ENCODE measurements around the gene FOXF1.

FOXF1 gene

GRCh38 chr16:86558355-86559193, 48.2 kb downstream of the FOXF1 start:
- Histone ChIP-seq H3K27me3 (peaks cover 75% of the 10 kb centered on the region), H3K36me3 (no peaks in the 10 kb centered on the region), H3K4me3 (ENCODE audit: low read depth in 1 of 2, low read length in 1 of 2) (no peak overlapping the region), H3K4me1 (ENCODE audit: control insufficient read depth in 1 of 2, insufficient read depth in 1 of 2, low read depth in 1 of 2, low read length in 1 of 2) (peaks cover 13 to 19% of the 10 kb centered on the region in 2 experiments), H3K27ac (no peak overlapping the region), H3K9me3 (no peaks in the 10 kb centered on the region)
- TF ChIP-seq, protein P1, sequence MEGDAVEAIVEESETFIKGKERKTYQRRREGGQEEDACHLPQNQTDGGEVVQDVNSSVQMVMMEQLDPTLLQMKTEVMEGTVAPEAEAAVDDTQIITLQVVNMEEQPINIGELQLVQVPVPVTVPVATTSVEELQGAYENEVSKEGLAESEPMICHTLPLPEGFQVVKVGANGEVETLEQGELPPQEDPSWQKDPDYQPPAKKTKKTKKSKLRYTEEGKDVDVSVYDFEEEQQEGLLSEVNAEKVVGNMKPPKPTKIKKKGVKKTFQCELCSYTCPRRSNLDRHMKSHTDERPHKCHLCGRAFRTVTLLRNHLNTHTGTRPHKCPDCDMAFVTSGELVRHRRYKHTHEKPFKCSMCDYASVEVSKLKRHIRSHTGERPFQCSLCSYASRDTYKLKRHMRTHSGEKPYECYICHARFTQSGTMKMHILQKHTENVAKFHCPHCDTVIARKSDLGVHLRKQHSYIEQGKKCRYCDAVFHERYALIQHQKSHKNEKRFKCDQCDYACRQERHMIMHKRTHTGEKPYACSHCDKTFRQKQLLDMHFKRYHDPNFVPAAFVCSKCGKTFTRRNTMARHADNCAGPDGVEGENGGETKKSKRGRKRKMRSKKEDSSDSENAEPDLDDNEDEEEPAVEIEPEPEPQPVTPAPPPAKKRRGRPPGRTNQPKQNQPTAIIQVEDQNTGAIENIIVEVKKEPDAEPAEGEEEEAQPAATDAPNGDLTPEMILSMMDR (IDR thresholded peaks at IDR 0.05), result no peak

- Histone ChIP-seq H3K4me3 (ENCODE audit: low read depth in 1 of 2, low read length in 1 of 2) (no peak overlapping the region), H3K9me3 (no peaks in the 10 kb centered on the region), H3K36me3 (no peaks in the 10 kb centered on the region), H3K27me3 (peaks cover 88% of the 10 kb centered on the region), H3K27ac (no peak overlapping the region), H3K4me1 (ENCODE audit: control insufficient read depth in 1 of 2, insufficient read depth in 1 of 2, low read depth in 1 of 2, low read length in 1 of 2) (peaks cover 13 to 19% of the 10 kb centered on the region in 2 experiments)
- TF ChIP-seq, protein P1 (IDR thresholded peaks at IDR 0.05), result no peak
These were observed 49.5 kb downstream of the FOXF1 start for GRCh38 chr16:86559802-86560305.

GRCh38 chr16:86562356-86562755, 52.0 kb downstream of the FOXF1 start:
- Histone ChIP-seq H3K9me3 (no peaks in the 10 kb centered on the region), H3K36me3 (no peaks in the 10 kb centered on the region), H3K27ac (no peak overlapping the region), H3K4me3 (ENCODE audit: low read depth in 1 of 2, low read length in 1 of 2) (no peak overlapping the region), H3K4me1 (ENCODE audit: control insufficient read depth in 1 of 2, insufficient read depth in 1 of 2, low read depth in 1 of 2, low read length in 1 of 2) (peaks cover 24 to 29% of the 10 kb centered on the region in 2 experiments), H3K27me3 (peaks cover 95% of the 10 kb centered on the region)
- TF ChIP-seq, protein P1 (IDR thresholded peaks at IDR 0.05), result no peak

- Histone ChIP-seq H3K36me3 (no peaks in the 10 kb centered on the region), H3K27ac (no peak overlapping the region), H3K27me3 (peaks cover 95% of the 10 kb centered on the region), H3K4me1 (ENCODE audit: control insufficient read depth in 1 of 2, insufficient read depth in 1 of 2, low read depth in 1 of 2, low read length in 1 of 2) (peaks cover 30 to 32% of the 10 kb centered on the region in 2 experiments), H3K4me3 (ENCODE audit: low read depth in 1 of 2, low read length in 1 of 2) (peak overlapping the region; percentile 26 to 37), H3K9me3 (no peaks in the 10 kb centered on the region)
- TF ChIP-seq, protein P1 (IDR thresholded peaks at IDR 0.05), result peak; percentile 93
These were observed 53.4 kb downstream of the FOXF1 start for GRCh38 chr16:86563469-86564345.
